Panc1 (cell line): ENCODE measurements around the gene FBRSL1. TPM values are rescaled to one million over a fixed set of nuclear protein-coding genes. Genes with fewer than 3 reads are reported as not detected.

ENCODE experiments used
- ATAC-seq: fragments of 200-7000 bp; cut with Tn5 transposase; 2 replicates; pipeline ENCODE4 v1.9.1; 2020; ENCODE audit warnings: mild to moderate bottlenecking, moderate library complexity
- BruUV-seq: library from RNA; stranded (reverse); fragments of 400-500 nt; replicated peaks from 2 replicates; lab custom pipeline; 2021; lab: Mats Ljungman, UMichigan
- CTCF ChIA-PET: fragments of 300-600 bp; sonication (Branson Sonifier 250); formaldehyde crosslinking; loops from one replicate; lab custom pipeline; 2022; ENCODE audit warnings: antibody characterized with exemption; lab: Charles Lee
- POLR2A ChIA-PET: fragments of 300-600 bp; sonication (Branson Sonifier 250); formaldehyde crosslinking; loops from one replicate; lab custom pipeline; 2022; ENCODE audit warnings: antibody characterized with exemption; lab: Charles Lee
- DNase-seq: peaks from one replicate; pipeline ENCODE4 v3.0.0-alpha.2; 2010; ENCODE audit warnings: low read depth, low spot score
- H3K27ac ChIP-seq: 2 replicates; pipeline ENCODE4 v1.5.1; 2011; ENCODE audit warnings: mild to moderate bottlenecking, low read length, inconsistent platforms
- H3K27me3 ChIP-seq: fragments of 200-500 bp; sonication (Bioruptor generic); 2 replicates; pipeline ENCODE4 v1.6.0; 2014; ENCODE audit warnings: low read length, inconsistent platforms; ENCODE audit not compliant: control insufficient read depth, insufficient read depth
- H3K36me3 ChIP-seq: fragments of 200-500 bp; sonication (Bioruptor generic); 2 replicates; pipeline ENCODE4 v1.5.1; 2014; ENCODE audit warnings: inconsistent platforms, mild to moderate bottlenecking, low read length, moderate library complexity; ENCODE audit not compliant: control insufficient read depth, insufficient read depth
- H3K4me1 ChIP-seq: 2 replicates; pipeline ENCODE4 v1.5.1; 2011; ENCODE audit warnings: inconsistent platforms, mild to moderate bottlenecking, low read length, moderate library complexity; ENCODE audit not compliant: control insufficient read depth, insufficient read depth
- H3K4me3 ChIP-seq, 2 experiments: 2 replicates each; pipeline ENCODE4 v1.5.1; 2011 to 2012; ENCODE audit warnings: low read depth in 2 of 2, low read length in 2 of 2, mild to moderate bottlenecking in 2 of 2, inconsistent platforms in 1 of 2, moderate library complexity in 1 of 2
- H3K9me3 ChIP-seq: fragments of 200-500 bp; sonication (Bioruptor generic); 2 replicates; pipeline ENCODE4 v1.5.1; 2014; ENCODE audit warnings: low read depth, mild to moderate bottlenecking, inconsistent platforms, low read length, moderate library complexity; ENCODE audit not compliant: control insufficient read depth, insufficient read depth
- CTCF ChIP-seq: fragments of 450-650 bp; IDR thresholded peaks from 2 replicates; pipeline ENCODE4 v1.5.1; 2017; ENCODE audit warnings: mild to moderate bottlenecking
- POLR2AphosphoS5 ChIP-seq: IDR thresholded peaks from 2 replicates; pipeline ENCODE4 v1.6.1; 2012; ENCODE audit warnings: mild to moderate bottlenecking, low read depth, low read length, moderate library complexity
- REST ChIP-seq, 2 experiments: IDR thresholded peaks; 2 replicates each; pipeline ENCODE4 v1.6.1; 2011 to 2012; ENCODE audit warnings: low read depth in 2 of 2, control low read depth in 1 of 2, low read length in 1 of 2, mild to moderate bottlenecking in 1 of 2, moderate library complexity in 1 of 2; ENCODE audit not compliant: insufficient read depth in 1 of 2
- SIN3A ChIP-seq: IDR thresholded peaks from 2 replicates; pipeline ENCODE4 v1.6.1; 2012; ENCODE audit warnings: low read depth, mild to moderate bottlenecking, low read length, moderate library complexity, borderline replicate concordance; ENCODE audit not compliant: insufficient read depth
- TCF7L2 ChIP-seq: IDR thresholded peaks from 2 replicates; pipeline ENCODE4 v1.6.1; 2011; ENCODE audit warnings: mild to moderate bottlenecking, low read depth, low read length, inconsistent platforms
- in situ Hi-C: cut with HindIII; loops from 2 replicates; pipeline ENCODE4 v1.10.0; 2016; ENCODE audit warnings: low sequenced_read_pairs, low pct_unique_long_range_greater_than_20kb
- intact Hi-C: fragments of 100-400 bp; cut with micrococcal nuclease; formaldehyde crosslinking; loops from one replicate; pipeline ENCODE4 v1.10.0; 2022; ENCODE audit not compliant: unreplicated experiment
- total RNA-seq: library from RNA; stranded (reverse); gene quantifications from one replicate; pipeline ENCODE4 v1.2.1, GENCODE V29; 2021; ENCODE audit not compliant: unreplicated experiment

Gene FBRSL1
- total RNA-seq, 1 experiment from 2014 or later, result 104 TPM

DNA sequence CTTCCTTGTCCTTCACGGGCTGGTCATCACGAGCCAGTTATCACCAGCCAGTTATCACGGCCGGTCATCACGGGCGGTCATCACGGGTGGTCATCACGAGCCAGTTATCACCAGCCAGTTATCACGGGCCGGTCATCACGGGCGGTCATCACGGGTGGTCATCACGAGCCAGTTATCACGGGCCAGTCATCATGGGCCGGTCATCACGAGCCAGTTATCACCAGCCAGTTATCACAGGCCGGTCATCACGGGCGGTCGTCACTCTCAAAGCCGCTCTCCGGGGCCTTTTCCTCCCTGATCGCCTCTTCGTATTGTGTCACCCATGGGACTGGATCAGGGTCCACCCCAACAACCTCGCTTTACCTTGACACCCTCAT lies 13.9 kb upstream of the FBRSL1 start:
- H3K27me3 ChIP-seq, result no peaks in the 10 kb centered on the region
- no peak overlapping the region for H3K4me3 ChIP-seq
- ATAC-seq, result no peak
- no peaks in the 10 kb centered on the region for H3K36me3 ChIP-seq
- TF ChIP-seq REST (IDR thresholded peaks at IDR 0.05; ENCODE audit: insufficient read depth in 1 of 2, low read depth in 2 of 2, low read length in 1 of 2) (no peak), CTCF (no peak), POLR2AphosphoS5 (no peak), TCF7L2 (no peak), SIN3A (no peak)
- no peaks in the 10 kb centered on the region for H3K9me3 ChIP-seq
- ChIA-PET POLR2A (no interaction called here), CTCF (no interaction called here)
- intact Hi-C loops (no loop called here), in situ Hi-C loops (no loop called here)
- H3K27ac ChIP-seq, result no peak overlapping the region
- DNase-seq, result no peak
- no TSS peak for BruUV-seq
- peaks cover 15% of the 10 kb centered on the region for H3K4me1 ChIP-seq

- no peaks in the 10 kb centered on the region for H3K27me3 ChIP-seq
- no peaks in the 10 kb centered on the region for H3K9me3 ChIP-seq
- in situ Hi-C loops (no loop called here), intact Hi-C loops (no loop called here)
- TF ChIP-seq CTCF, result no peak
- no peak for TF ChIP-seq POLR2AphosphoS5
- no peak for TF ChIP-seq TCF7L2
- no peak for TF ChIP-seq SIN3A
- TF ChIP-seq REST (IDR thresholded peaks at IDR 0.05; ENCODE audit: insufficient read depth in 1 of 2, low read depth in 2 of 2, low read length in 1 of 2), result no peak
- H3K4me3 ChIP-seq, result no peak overlapping the region
- CTCF ChIA-PET, result interaction anchor here (0.6 kb wide), 1 partner anchor 36 kb away, joined by 4 read pairs; no protein-coding TSS in a partner anchor
- ATAC-seq, result no peak
- BruUV-seq, result no TSS peak
- H3K27ac ChIP-seq, result no peak overlapping the region
- H3K4me1 ChIP-seq, result peaks cover 11% of the 10 kb centered on the region; the same call in 1 of the 2 replicates
- POLR2A ChIA-PET, result no interaction called here
- DNase-seq, result no peak
- no peaks in the 10 kb centered on the region for H3K36me3 ChIP-seq
Observed at GRCh38 chr12:132476421-132476820, 13.5 kb upstream of the FBRSL1 start.
